OCI-M2 (cell line): Measurements from ENCODE around the gene PMEPA1.

ENCODE experiments used
- DNase-seq: peaks from one replicate; lab custom pipeline; 2025; ENCODE audit not compliant: unreplicated experiment; lab: John Stamatoyannopoulos, UW

The PMEPA1 gene, protein sequence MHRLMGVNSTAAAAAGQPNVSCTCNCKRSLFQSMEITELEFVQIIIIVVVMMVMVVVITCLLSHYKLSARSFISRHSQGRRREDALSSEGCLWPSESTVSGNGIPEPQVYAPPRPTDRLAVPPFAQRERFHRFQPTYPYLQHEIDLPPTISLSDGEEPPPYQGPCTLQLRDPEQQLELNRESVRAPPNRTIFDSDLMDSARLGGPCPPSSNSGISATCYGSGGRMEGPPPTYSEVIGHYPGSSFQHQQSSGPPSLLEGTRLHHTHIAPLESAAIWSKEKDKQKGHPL

DNA sequence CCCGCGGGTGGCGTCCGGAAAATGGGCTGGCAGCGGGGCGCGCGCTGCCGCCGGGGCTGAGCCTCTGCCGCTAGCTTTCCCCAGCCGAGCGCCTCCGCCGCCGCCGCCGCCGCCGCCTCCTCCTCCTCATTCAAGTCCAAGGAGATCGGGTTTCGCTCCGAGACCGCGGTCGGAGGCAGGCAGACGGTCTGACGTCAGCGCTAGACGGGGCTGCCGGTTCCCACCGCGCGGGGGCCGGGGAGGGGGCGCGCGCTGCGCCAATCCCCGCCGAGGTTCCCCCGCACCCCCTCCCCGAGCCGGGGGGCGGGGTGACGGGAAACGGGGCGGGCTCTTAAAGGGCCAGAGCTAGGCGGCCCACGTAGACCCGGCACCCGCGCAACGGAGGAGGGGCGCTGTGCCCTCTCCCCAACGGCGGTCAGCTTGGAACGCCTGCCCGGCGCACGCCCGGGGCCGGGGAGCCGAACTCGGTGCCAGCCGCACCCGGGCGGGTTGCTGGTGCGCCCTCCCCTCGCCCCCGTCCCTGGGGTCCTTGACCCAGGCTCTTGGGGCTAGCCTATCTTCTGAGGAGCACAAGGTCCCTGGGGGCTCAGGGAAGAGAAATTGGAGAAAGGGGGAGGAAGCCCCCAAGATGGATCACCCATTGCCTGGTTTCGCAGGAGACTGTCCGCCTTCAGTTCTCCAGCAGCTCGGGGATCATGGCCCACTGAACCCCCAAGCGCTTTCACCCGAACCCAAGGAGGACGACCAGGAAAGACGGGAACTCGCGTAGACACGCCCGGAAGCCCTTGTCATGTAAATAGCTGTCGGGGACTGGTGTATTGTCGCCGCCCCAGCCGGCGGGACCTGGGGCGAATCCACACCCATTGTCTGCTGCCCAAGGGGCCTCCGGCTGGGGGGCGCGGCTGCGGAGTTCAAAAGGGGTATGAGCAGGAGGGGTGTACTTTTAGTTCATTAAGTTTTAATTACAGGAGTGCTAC, at the start of gene PMEPA1:
PMEPA1 (minus strand) TSS at position 193 of the 977 bp plus-strand sequence. CDS start 433 bp downstream, outside the sequence.
- no peak for DNase-seq

DNA sequence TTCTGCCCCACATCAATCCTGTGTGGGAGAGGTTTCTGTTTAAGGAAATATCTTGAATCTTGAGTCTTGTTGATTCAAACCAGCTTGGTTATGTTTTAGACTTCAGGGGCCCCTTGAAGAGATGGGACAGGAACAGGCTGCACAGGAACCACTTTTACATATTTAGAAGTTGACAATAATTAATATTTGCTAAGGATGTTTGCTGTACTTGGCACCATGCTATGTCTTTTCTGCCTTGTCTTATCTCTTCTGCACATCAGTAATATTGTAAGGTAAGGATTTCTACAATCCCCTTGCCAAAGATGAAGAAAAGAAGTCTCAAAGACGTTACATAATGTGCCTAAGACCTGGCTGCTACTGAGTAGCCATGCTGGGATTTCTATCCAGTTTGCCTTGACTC, 48.0 kb upstream of the PMEPA1 start:
- DNase-seq = no peak

DNA sequence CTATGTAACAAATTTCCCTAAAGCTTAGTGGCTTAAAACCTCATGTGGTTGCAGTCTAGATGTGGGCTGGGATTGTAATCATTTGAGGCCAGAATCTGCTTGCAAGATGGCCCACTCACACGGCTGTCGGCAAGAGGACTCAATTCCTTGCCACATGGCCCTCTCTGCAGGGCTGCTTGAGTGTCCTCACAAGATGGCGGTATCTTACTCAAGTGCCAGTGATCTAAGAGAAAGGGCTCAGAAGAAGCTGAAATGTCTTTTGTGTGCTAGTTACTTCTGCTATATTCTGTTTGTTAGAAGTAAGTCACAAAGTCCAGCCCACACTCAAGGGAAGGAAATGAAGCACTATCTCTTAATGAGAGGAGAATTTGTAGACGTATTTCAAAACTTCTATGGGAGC, 47.1 kb upstream of the PMEPA1 start:
- DNase-seq = no peak

DNA sequence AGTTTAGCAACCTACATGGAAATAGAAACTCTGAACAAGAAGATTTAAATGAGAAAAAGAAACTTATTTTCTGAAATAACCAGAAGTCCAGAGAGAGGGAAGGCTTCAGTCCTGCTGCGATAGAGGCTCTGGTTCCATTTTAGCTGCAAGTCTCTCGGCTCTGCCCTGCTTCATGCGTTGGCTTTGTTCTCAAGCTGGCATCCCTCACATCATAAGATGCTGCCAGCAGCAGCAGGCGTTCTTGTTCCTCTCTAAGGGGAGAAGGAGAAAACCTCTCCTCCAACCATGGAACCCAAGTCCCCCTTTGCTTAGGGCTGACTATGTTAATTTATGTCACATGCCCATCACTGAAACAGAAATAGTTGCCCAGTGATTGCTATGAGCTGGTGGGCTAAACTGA, 46.4 kb upstream of the PMEPA1 start:
- no peak for DNase-seq

DNA sequence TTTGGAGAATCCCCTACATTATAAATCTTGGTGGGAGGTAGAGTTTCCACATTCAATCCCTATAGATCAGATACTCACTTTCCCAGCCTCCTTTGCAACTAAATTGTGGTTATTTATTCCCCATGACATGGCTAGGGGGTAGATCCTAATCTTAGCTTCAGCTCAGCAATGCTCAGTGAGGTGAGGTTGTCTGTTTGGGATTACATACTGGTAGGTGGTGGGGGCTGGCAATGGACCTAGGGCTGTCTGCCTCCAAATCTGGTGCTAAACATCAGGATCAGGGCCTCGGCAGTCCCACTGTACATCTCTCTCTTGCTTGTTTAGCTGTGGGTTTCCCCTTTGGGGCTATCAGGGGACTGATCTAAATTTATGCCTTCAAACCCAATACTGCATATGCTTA, 45.8 kb upstream of the PMEPA1 start:
- DNase-seq = no peak

DNA sequence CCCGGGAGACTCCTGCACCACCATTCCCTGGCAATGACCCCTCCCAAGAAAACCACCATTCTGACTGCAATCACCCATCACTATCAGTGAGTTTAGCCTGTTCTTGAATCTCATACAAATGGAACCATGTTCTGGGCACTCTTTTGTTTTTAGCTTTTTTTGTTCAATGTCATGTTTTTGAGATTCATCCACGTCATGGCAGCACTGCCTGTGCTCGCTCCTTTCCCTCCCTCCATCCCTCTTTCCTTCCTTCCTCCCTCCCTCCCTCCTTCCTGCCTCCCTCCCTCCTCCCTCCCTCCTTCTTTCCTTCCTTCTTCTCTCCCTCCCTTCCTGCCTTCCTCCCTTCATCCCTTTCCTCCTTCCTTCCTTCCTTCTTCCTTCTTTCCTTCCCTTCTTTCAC, 44.4 kb upstream of the PMEPA1 start:
- DNase-seq = no peak

DNA sequence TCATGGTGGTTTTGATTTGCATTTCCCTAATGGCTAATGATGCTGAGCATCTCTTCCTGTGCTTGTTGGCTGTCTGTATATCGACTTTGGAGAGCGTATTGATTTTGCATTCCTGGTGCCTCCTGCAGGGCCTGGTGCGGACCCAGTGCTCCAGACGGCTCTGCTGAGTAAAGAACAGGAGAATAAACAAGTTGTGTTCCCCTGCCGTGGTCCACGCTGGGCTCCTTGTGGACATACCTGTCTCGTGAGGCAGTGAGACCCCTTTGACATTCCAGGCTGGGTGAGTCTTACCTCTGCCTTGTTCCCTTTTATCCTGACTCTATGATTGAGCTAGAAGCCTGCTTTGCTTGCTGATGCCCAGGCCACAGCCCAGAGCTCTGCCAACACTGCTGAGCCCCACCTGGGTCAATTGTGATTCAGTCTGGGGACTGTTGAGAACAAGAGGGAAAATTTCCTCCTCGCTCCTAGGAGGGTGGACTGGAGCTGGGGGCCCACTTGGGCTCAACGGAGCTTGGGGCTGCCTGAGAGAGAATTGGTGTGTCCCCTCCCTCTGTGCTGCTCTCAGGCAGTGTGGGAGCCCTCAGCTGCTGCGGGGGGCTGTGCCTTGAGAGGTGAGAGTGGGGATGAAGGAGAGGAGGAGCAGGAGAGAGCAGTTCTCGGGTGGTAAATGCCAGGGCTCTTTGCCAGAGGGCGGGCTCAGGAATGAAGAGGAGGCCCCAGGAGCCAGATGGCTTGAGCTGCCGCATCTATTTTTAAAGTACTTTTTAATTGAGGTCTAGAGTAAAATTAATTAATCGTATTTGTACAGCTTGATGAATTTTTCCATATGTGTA, 43.7 kb upstream of the PMEPA1 start:
- no peak for DNase-seq

DNA sequence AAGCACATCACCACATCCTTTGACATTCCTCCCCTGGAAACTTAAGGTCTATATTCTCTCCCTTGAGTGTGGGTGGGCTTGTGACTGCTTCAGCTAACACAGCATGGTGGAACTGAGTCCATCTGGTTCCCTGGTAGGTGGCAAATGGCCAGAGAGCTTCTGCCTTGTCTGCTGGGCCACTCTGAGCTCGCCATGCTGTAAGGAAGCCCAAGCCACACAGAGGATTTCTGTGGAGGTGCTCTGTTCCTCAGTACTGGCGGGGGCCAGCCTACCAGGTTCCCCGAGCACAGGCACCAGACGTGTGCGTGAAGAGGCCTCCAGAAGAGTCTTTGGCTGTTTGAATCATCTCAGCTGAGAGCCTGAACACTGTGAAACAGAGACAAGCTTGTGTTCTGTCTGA, 41.6 kb upstream of the PMEPA1 start:
- DNase-seq = no peak

DNA sequence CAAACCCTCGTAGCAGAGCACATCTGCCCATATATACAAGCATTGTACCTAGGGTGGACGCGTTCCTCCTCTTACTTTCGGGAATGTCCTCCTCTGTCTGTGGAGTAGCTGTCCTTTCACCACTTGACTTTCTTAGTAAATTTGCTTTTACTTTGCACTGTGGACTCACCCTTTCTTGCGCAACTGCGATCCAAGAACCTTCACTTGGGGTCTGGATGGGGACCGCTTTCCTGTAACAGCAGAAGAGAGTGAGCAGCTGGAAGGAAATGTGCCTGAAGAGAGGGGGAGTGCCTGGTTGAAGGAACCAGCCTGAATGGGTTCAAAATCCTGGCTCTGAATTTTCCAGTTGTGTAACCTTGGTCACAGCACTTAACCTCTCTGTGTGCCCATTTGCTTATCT, 40.1 kb upstream of the PMEPA1 start:
- no peak for DNase-seq

DNA sequence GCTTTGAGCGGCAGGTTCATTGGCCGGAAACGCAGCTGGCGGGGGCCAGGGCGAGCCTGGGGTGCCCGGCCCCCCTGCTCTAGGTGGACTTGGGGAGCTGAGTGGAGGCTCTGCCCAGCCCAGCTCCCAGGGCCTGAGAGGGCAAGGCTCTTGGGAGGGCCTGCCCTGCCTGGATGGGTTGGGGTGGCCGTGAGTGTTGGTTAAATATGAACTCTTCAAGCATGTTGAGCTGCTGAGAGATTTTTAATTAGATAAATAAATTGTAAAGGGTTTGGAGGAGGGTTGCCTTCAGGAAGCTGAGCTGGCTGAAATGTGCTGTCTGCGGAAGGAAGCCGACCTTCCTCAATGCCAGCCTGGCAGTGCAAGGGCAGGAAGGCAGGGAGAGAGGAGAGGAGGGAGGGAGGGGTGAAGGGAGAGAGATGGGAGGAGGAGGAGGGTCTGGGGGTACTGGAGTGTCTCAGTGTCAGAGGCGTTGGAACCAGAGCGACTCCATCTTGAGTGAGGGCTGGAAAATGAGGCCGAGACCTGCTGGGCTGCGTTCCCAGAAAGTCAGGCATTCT, 39.4 kb upstream of the PMEPA1 start:
- DNase-seq = no peak

DNA sequence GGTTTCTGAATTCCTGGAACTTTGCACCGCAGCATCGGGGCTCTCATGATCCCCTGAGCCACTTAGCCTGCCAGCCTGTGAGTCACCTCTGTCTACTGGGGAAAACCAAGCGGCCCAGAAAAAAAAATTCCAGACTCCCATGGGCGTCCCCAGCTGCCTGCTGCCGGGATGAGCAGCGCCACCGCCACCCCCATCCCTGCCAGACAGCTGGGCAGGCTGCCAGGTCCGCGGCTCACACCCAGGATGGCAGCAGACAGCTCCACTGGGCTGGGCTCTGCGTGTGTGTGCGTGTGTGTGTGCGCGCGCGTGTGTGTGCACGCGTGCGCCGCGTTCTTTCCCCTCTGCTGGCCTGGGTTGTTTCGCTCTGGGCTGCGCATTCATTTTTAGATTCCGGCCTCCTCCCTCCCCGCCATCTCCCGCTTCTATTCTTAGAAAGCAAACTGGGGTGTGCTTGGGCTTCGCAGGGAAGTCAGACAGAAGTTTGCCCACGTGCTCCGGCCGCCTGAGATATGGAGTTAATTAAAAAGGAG, 38.9 kb upstream of the PMEPA1 start:
- no peak for DNase-seq

DNA sequence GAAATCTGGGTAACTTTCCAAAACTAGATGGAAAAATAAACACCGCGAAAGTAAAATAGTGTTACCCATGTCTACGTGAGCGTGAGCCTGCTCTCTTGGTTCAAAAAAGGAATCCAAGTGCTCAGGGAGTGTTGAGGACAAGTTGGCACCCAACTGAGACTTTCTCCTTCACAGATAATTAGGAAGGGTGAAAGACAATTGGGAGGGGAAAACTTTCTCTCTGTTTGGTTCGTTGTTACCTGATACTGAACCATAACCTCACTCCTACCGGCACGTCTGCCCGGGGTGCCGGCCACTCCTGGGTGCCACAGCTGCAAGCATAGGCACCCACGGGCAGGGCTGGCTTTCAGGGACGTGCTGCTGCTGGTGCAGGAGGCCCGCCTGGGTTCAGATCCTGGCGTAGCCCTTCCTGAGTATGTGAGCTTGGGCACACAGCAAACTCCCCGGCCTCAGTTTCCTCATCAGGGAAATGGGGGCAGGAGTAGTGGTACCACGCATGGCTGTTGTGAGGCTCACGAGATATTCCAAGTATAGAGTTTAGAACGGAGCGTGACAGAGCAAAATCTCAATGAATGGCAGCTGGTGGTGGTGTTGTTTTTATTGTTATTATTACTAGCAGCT, 38.2 kb upstream of the PMEPA1 start:
- DNase-seq = no peak

DNA sequence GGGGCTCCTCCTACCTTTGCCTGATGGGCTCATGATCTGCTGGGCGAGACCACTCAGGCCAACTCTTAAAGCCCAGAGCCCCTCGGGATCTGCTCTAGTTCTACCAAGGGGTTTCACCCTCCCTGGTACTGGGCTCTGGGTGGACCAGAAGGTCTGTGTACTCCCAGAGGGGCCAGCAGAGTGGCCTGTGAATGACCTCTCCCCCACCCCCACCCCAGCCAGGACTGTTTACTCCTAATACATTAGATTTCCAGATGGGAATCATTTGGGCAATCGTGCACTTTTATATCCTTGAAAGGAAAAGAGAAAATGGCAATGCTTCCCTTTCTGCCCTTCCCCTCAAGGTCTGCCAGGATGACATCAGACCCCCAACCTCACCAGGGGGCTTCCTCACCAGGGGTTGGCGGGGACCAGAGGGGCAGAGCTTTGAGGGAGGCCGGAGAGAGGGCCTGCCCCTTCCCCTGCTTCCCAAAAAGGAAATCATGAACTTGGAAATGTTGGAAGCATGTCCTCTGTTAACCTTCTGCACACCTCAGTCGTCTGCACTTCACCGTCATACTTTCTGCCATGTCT, 37.1 kb upstream of the PMEPA1 start:
- DNase-seq = no peak

DNA sequence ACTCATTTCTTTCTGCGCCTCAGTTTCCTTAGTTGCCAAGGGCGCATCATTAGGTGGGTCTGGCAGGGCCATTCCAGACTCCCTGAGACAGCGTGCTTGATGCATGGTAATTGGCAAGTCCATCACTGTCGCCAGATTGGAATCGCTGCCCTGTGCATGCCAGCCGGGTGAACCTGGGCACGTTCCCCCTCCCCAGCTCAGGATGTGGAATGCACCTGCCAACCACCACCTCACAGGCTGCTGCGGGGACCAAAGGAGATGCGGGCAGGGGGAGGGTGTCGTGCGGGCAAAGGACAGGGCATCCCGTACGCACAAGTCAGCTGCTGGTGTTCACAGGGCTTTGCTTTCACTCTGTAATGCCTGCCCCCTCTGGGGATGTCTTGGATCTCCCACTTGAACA, 36.4 kb upstream of the PMEPA1 start:
- DNase-seq = no peak

DNA sequence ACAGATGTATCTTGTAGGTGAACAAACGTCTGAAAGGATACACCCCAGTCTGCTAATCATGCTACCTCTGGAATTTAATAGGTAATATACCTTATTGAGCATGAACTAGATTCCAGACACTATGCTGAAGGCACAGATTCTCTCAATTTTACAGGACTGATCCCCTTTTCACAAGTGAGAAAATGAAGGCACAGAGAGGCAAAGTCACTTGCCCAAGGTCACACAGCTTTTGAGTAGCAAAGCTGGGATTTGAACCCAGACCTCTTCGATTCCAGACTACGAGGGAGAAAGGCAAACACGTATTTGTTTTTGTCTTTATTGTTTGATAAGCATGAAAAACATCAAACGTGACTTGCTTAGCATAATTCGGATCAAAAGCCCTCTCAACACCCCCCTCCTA, 34.4 kb upstream of the PMEPA1 start:
- DNase-seq = no peak

DNA sequence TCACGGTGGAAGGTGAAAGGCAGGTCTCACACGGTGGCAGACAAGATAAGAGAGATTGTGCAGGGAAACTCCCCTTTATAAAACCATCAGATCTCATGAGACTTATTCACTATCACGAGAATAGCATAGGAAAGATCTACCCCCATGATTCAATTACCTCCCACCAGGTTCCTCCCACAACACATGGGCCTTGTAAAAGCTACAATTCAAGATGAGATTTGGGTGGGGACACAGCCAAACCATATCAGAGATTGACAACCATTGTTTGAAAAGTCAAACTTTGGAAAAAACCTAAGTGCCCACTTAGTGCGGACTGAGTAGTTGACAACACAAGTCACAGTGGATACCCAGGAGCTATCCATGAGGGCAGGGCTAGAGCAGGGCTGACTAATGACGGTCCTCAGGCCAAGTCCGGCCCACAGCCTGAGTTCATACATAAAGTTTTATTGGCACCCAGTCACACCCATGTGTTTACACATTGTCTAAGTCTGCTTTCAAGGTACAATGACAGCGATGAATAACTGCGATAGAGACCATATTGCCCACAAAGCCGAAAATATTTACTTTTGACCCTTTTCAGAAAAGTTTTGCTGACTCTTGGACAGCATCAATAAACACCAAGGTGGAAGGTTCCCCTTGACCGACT, 33.8 kb upstream of the PMEPA1 start:
- no peak for DNase-seq

DNA sequence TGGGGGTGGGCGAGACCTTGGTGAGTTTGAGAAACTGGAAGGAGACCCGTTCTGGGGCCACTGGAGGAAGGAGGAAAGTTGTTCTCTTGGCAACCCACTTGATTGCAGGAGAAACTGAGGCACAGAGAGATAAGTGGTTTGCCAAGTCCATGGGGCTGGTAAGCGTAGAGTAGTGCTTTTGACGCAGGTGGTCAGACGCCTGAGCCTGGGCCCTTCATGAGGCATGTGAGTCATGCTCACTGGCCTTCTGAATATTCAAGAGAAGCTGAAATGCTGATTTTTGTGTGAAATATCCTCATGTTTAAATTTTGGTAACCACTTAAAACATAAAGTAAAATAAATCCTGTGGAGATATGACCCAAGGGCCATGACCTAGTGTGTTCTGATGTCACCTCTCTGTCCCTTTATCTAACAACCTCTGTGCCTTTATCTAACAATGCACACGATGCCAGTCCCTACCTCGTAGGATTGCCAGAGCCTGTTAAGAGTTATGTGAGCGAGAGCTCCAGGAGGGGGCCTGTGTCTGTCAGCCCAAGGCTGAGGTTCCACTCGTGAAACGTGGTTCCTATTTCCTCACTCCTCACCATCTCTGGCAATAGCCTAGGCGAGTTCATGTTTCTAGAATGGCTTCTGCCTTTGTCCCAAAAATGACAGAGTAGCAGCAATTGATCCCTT, 32.8 kb upstream of the PMEPA1 start:
- DNase-seq = no peak

DNA sequence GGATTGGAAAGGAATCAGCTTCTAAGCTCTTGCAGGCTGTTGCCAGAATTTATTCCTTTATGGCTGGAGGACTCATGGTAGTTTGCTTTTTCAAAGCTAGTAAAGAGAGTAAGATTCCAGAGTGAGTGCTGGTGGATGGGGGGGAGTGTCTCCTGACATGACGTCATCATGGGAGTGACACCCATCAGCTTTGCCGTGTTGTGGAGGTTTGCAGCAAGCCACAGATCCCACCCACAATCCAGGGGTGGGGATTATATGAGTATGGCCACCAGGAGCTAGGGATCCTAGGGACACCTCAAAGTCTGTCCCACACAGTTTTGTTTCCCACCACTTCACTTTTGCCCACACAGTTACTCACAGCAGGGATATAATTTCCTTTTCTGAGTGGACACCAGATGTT, 28.7 kb upstream of the PMEPA1 start:
- no peak for DNase-seq

DNA sequence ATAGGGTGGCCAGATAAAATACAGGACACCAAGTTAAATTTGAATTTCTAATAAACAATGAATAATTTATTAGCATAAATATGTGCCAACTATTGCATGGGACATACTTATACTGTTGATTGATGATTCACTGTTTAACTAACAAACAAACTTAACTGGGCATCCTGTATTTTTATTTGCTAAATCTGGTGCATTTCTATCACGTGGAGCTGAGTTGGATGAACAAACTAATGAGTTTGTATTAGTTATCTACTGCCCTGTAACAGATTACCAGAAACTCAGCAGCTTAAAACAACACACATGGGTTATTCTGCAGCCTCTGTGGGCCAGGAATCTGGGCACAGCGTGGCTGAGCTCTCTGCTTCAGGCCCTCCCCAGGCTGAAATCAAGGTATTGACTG, 28.2 kb upstream of the PMEPA1 start:
- no peak for DNase-seq
